Keratinocyte (primary cell): ENCODE data around the gene OR1M1. TPM values are rescaled to one million over a fixed set of nuclear protein-coding genes. Genes with fewer than 3 reads are reported as not detected.

Experiments
- DNase-seq: peaks from one replicate; pipeline ENCODE4 v3.0.0-alpha.2; 2011; ENCODE audit warnings: low read depth, missing footprints, low spot score
- FAIRE-seq: peaks from 2 replicates; lab custom pipeline; 2011; peaks lifted over from hg19 to GRCh38; lab: Jason Lieb, UNC
- H2AFZ ChIP-seq: 2 replicates; pipeline ENCODE4 v1.6.0; 2012; ENCODE audit warnings: low read length, control low read depth, inconsistent platforms; ENCODE audit not compliant: control insufficient read depth
- H3K27ac ChIP-seq: 2 replicates; pipeline ENCODE4 v1.5.1; 2011; ENCODE audit warnings: low read length; ENCODE audit not compliant: control insufficient read depth, insufficient read depth
- H3K27me3 ChIP-seq: 3 replicates; pipeline ENCODE4 v1.6.0; 2011; ENCODE audit warnings: low read length; ENCODE audit not compliant: control insufficient read depth, insufficient read depth; ENCODE audit errors: extremely low read depth
- H3K36me3 ChIP-seq, 2 experiments: 2 replicates in 1 of 2; 3 replicates in 1 of 2; pipeline ENCODE4 v1.5.1; 2011; ENCODE audit warnings: low read length in 2 of 2, mild to moderate bottlenecking in 1 of 2; ENCODE audit not compliant: control insufficient read depth in 2 of 2, insufficient read depth in 2 of 2; ENCODE audit errors: extremely low read depth in 1 of 2
- H3K4me1 ChIP-seq: 3 replicates; pipeline ENCODE4 v1.5.1; 2011; ENCODE audit warnings: low read length; ENCODE audit not compliant: control insufficient read depth, insufficient read depth; ENCODE audit errors: extremely low read depth
- H3K4me2 ChIP-seq: 3 replicates; pipeline ENCODE4 v1.6.0; 2011; ENCODE audit warnings: low read depth, low read length; ENCODE audit not compliant: control insufficient read depth, insufficient read depth; ENCODE audit errors: extremely low read depth
- H3K4me3 ChIP-seq, 3 experiments: fragments of 200-600 bp in 1 of 3; sonication (generic) in 1 of 3; 2 replicates in 2 of 3; 3 replicates in 1 of 3; pipeline ENCODE4 v1.5.1; 2011 to 2016; ENCODE audit warnings: low read length in 3 of 3, mild to moderate bottlenecking in 3 of 3, control low read depth in 2 of 3, inconsistent platforms in 1 of 3, low read depth in 1 of 3, mixed read lengths in 1 of 3, mixed run types in 1 of 3, moderate library complexity in 1 of 3; ENCODE audit not compliant: control insufficient read depth in 2 of 3, insufficient read depth in 2 of 3; ENCODE audit errors: extremely low read depth in 1 of 3
- H3K79me2 ChIP-seq: 2 replicates; pipeline ENCODE4 v1.6.0; 2012; ENCODE audit warnings: low read length; ENCODE audit not compliant: control insufficient read depth, insufficient read depth
- H3K9ac ChIP-seq: 3 replicates; pipeline ENCODE4 v1.6.0; 2011; ENCODE audit warnings: low read length; ENCODE audit not compliant: control insufficient read depth, insufficient read depth; ENCODE audit errors: extremely low read depth
- H3K9me1 ChIP-seq: 3 replicates; pipeline ENCODE4 v1.6.0; 2011; ENCODE audit warnings: low read length; ENCODE audit not compliant: control insufficient read depth, insufficient read depth; ENCODE audit errors: extremely low read depth
- H3K9me3 ChIP-seq: 2 replicates; pipeline ENCODE4 v1.5.1; 2012; ENCODE audit warnings: low read depth, low read length; ENCODE audit not compliant: control insufficient read depth
- H4K20me1 ChIP-seq: 3 replicates; pipeline ENCODE4 v1.6.0; 2011; ENCODE audit warnings: low read length; ENCODE audit not compliant: control insufficient read depth, insufficient read depth; ENCODE audit errors: extremely low read depth
- CTCF ChIP-seq, 3 experiments: IDR thresholded peaks in 1 of 3; conservative IDR thresholded peaks in 1 of 3; optimal IDR thresholded peaks in 1 of 3; 2 replicates in 2 of 3; 3 replicates in 1 of 3; pipeline versions ENCODE3 to v1.5.1; 2011; ENCODE audit warnings: low read length in 3 of 3, mild to moderate bottlenecking in 3 of 3, moderate library complexity in 2 of 3, control low read depth in 1 of 3, inconsistent platforms in 1 of 3; ENCODE audit not compliant: insufficient read depth in 2 of 3; ENCODE audit errors: extremely low read depth in 1 of 3
- EZH2 ChIP-seq: IDR thresholded peaks from one replicate; pipeline ENCODE4 v1.6.1; 2012; ENCODE audit warnings: inconsistent platforms, mild to moderate bottlenecking, low read length, moderate library complexity
- dilution Hi-C: fragments of 300-500 bp; cut with MboI; formaldehyde crosslinking; loops from one replicate; pipeline ENCODE4 v1.7.0; 2020; ENCODE audit warnings: low sequenced_read_pairs; ENCODE audit not compliant: extremely low pct_ligation_motif_present
- polyA plus RNA-seq, 5 experiments: library from polyadenylated mRNA; depleted of rRNA in 3 of 5; stranded (reverse) in 3 of 5; stranded (forward) in 1 of 5; unstranded in 1 of 5; fragments of >200 nt; gene quantifications; 1 replicate in 1 of 5; 2 replicates in 3 of 5; 3 replicates in 1 of 5; pipeline versions ENCODE4 v1.2.1 to v1.2.3, GENCODE V29; 2011 to 2012; ENCODE audit warnings: missing spikeins in 2 of 5, low read depth in 1 of 5, low replicate concordance in 1 of 5

Gene OR1M1
- polyA plus RNA-seq, 1 donor (not counting 4 experiments of a cell fraction or from before 2014, with no cell fraction given) = not detected

- Histone ChIP-seq H3K9me1 (no peaks in the 10 kb centered on the region), H3K4me1 (peaks cover 4% of the 10 kb centered on the region), H3K27me3 (no peaks in the 10 kb centered on the region), H3K9me3 (no peaks in the 10 kb centered on the region), H3K36me3 (no peaks in the 10 kb centered on the region), H3K27ac (no peak overlapping the region), H3K9ac (no peak overlapping the region), H3K79me2 (no peaks in the 10 kb centered on the region), H3K4me3 (no peak overlapping the region), H2AFZ (no peak overlapping the region), H3K4me2 (no peak overlapping the region), H4K20me1 (no peaks in the 10 kb centered on the region)
- FAIRE-seq (no peak), DNase-seq (no peak)
- no peak for TF ChIP-seq CTCF (optimal IDR thresholded peaks at IDR 0.05 in 1 of 3, IDR thresholded peaks at IDR 0.05 in 1 of 3, conservative IDR thresholded peaks at IDR 0.05 in 1 of 3; ENCODE audit: extremely low read depth in 1 of 3, insufficient read depth in 2 of 3, low read length in 3 of 3)
- TF ChIP-seq EZH2 = no peak
- dilution Hi-C loops = no loop called here
Measured at GRCh38 chr19:9130965-9131364, 44.1 kb downstream of the OR1M1 start.

GRCh38 chr19:9132422-9132821 lies 45.6 kb downstream of the OR1M1 start:
- H3K9me3 ChIP-seq = no peaks in the 10 kb centered on the region
- no peak for TF ChIP-seq CTCF (optimal IDR thresholded peaks at IDR 0.05 in 1 of 3, IDR thresholded peaks at IDR 0.05 in 1 of 3, conservative IDR thresholded peaks at IDR 0.05 in 1 of 3; ENCODE audit: extremely low read depth in 1 of 3, insufficient read depth in 2 of 3, low read length in 3 of 3)
- dilution Hi-C loops = no loop called here

More at GRCh38 chr19:9132422-9132821, 45.6 kb downstream of the OR1M1 start:
- no peak overlapping the region for H3K9ac ChIP-seq
- no peak overlapping the region for H3K27ac ChIP-seq
- H3K27me3 ChIP-seq = no peaks in the 10 kb centered on the region
- no peak overlapping the region for H2AFZ ChIP-seq
- FAIRE-seq (no peak), DNase-seq (no peak)
- no peaks in the 10 kb centered on the region for H4K20me1 ChIP-seq
- H3K36me3 ChIP-seq = no peaks in the 10 kb centered on the region
- no peaks in the 10 kb centered on the region for H3K9me1 ChIP-seq
- H3K4me3 ChIP-seq = no peak overlapping the region
- H3K79me2 ChIP-seq = no peaks in the 10 kb centered on the region
- no peak overlapping the region for H3K4me2 ChIP-seq
- peaks cover 4% of the 10 kb centered on the region for H3K4me1 ChIP-seq
